Gastroesophageal sphincter (tissue), 3 donors: ENCODE results near the gene SLC18B1.

Source experiments
- CTCF ChIP-seq, 4 experiments: fragments of 200-600 bp in 2 of 4; fragments of 450-650 bp in 2 of 4; sonication (generic) in 1 of 4; IDR thresholded peaks; one replicate each; pipeline ENCODE4 v1.5.1; 2017 to 2019; ENCODE audit warnings: antibody characterized with exemption in 4 of 4, mild to moderate bottlenecking in 2 of 4, moderate library complexity in 2 of 4
- EP300 ChIP-seq: sonication (generic); formaldehyde crosslinking; IDR thresholded peaks from one replicate; pipeline ENCODE4 v1.6.1; 2017; ENCODE audit warnings: antibody characterized with exemption, mild to moderate bottlenecking
- POLR2A ChIP-seq, 2 donors: fragments of 450-650 bp; IDR thresholded peaks; one replicate each; pipeline ENCODE4 v1.6.1; 2017; ENCODE audit warnings: antibody characterized with exemption in 2 of 2, mild to moderate bottlenecking in 2 of 2, moderate library complexity in 1 of 2

DNA sequence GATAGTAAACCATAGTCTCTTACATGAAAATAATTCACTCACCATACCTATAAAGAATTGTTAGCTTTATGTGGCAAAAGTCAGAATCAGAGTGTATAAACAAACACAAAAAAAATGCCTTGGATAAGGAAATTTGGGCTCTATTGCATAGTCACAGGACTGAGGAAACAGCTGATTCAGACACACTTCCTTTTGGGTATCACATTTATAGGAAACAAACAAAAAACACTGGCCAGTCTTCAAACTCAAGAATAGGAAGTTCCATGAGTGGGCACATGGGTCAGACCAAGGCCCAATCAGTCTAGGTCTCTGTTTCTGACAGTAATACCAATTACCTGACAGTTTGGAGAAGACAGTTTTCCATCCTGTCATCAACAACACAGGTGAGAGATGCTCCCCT lies 8.0 kb downstream of the SLC18B1 start:
- no peak for TF ChIP-seq CTCF (IDR thresholded peaks at IDR 0.05)
- TF ChIP-seq EP300: no peak
- no peak for TF ChIP-seq POLR2A (IDR thresholded peaks at IDR 0.05)
